Natural killer cell (primary cell): ENCODE measurements around the gene CPSF4. TPM values are rescaled to one million over a fixed set of nuclear protein-coding genes. Genes with fewer than 3 reads are reported as not detected.

Experiments used
- ATAC-seq, 3 donors: fragments of 150-1000 bp in 2 of 3; fragments of 200-7000 bp in 1 of 3; cut with Tn5 transposase; 1 replicate in 1 of 3; 2 replicates in 2 of 3; pipeline ENCODE4 v1.10.0; 2021; ENCODE audit warnings: mild to moderate bottlenecking in 2 of 3, moderate library complexity in 2 of 3
- DNase-seq, 2 donors: peaks; one replicate each; pipeline versions ENCODE4 v3.0.0 to v3.0.0-alpha.2; 2013 to 2021; ENCODE audit warnings: mixed read lengths in 1 of 2
- H3K27ac ChIP-seq: one replicate; pipeline ENCODE4 v1.5.1; 2013; ENCODE audit warnings: mild to moderate bottlenecking, low read length
- H3K27me3 ChIP-seq: one replicate; pipeline ENCODE4 v1.6.1; 2013; ENCODE audit warnings: low read length; ENCODE audit not compliant: control insufficient read depth, insufficient read depth
- H3K36me3 ChIP-seq: one replicate; pipeline ENCODE4 v1.6.1; 2013; ENCODE audit warnings: low read length; ENCODE audit not compliant: control insufficient read depth, insufficient read depth
- H3K4me1 ChIP-seq: one replicate; pipeline ENCODE4 v1.6.1; 2013; ENCODE audit warnings: low read length; ENCODE audit not compliant: control insufficient read depth, insufficient read depth
- H3K4me3 ChIP-seq: one replicate; pipeline ENCODE4 v1.5.1; 2013; ENCODE audit warnings: low read length
- H3K9me3 ChIP-seq: one replicate; pipeline ENCODE4 v1.6.1; 2013; ENCODE audit warnings: low read length; ENCODE audit not compliant: control insufficient read depth, insufficient read depth
- H3K27ac Mint-ChIP-seq, 2 donors: one replicate each; pipeline ENCODE4 v1.8.0; 2022; ENCODE audit warnings: mild to moderate bottlenecking in 2 of 2, mixed read lengths in 2 of 2, moderate library complexity in 1 of 2
- H3K27me3 Mint-ChIP-seq, 2 donors: one replicate each; pipeline ENCODE4 v1.8.0; 2022; ENCODE audit warnings: low read depth in 2 of 2, mixed read lengths in 2 of 2
- H3K36me3 Mint-ChIP-seq: one replicate; pipeline ENCODE4 v1.8.0; 2022; ENCODE audit warnings: mixed read lengths
- H3K4me1 Mint-ChIP-seq, 2 donors: one replicate each; pipeline ENCODE4 v1.8.0; 2022; ENCODE audit warnings: mixed read lengths in 2 of 2
- H3K4me3 Mint-ChIP-seq: one replicate; pipeline ENCODE4 v1.8.0; 2022; ENCODE audit warnings: mild to moderate bottlenecking, moderate library complexity, mixed read lengths
- H3K9me3 Mint-ChIP-seq, 2 donors: one replicate each; pipeline ENCODE4 v1.8.0; 2022; ENCODE audit warnings: mixed read lengths in 2 of 2
- WGBS: methylation state at CpG from one replicate; pipeline ENCODE4 v1.1.7; 2013; ENCODE audit warnings: missing lambda C conversion rate; ENCODE audit not compliant: insufficient coverage; 5-methylcytosine and 5-hydroxymethylcytosine counted together
- intact Hi-C: fragments of 100-400 bp; cut with micrococcal nuclease; formaldehyde crosslinking; loops from one replicate; pipeline ENCODE4 v1.14.2; 2022
- total RNA-seq, 4 donors: library from RNA; stranded (reverse); fragments of 120-200 nt in 1 of 4; gene quantifications; one replicate each; pipeline versions ENCODE4 v1.2.3 to v1.2.4, GENCODE V29; 2013 to 2022
- TF ChIP-seq, protein P1 (sequence below): fragments of 200-600 bp; IDR thresholded peaks from one replicate; pipeline ENCODE4 v1.8.0; 2022; ENCODE audit warnings: antibody characterized with exemption

CPSF4 gene
- total RNA-seq, 3 donors from 2014 or later (not counting 1 experiment from before 2014, with no cell fraction given): 54.0 to 61.6 (median 54.8) TPM

DNA sequence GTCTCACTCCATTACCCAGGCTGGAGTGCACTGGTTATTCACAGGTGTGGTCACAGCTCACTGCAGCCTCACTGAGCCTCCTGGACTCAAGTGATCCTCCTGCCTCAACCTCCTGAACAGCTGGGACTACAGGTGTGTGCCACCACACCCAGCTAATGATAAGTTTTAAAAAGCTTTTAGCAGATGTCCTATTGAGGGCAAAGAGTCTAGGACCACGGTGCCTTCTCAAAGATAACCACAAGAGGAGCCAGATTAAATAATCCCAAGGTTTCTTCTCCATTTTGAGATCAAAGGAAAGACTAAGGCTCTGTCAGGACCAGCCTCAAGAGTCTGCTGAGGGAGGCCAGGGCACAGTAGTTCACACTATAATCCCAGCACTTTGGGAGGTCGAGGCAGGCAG, 22.5 kb downstream of the CPSF4 start:
- Histone ChIP-seq H3K9me3 (no peaks in the 10 kb centered on the region), H3K4me1 (peaks cover 15% of the 10 kb centered on the region), H3K27me3 (no peaks in the 10 kb centered on the region), H3K27ac (no peak overlapping the region), H3K36me3 (peaks cover 38% of the 10 kb centered on the region), H3K4me3 (no peak overlapping the region)
- Mint-ChIP-seq H3K36me3 (no peaks in the 10 kb centered on the region), H3K9me3 (no peaks in the 10 kb centered on the region), H3K27me3 (no peaks in the 10 kb centered on the region), H3K4me1 (peaks cover 34 to 40% of the 10 kb centered on the region in 2 donors), H3K27ac (no peak overlapping the region), H3K4me3 (no peak overlapping the region)
- TF ChIP-seq, protein P1, sequence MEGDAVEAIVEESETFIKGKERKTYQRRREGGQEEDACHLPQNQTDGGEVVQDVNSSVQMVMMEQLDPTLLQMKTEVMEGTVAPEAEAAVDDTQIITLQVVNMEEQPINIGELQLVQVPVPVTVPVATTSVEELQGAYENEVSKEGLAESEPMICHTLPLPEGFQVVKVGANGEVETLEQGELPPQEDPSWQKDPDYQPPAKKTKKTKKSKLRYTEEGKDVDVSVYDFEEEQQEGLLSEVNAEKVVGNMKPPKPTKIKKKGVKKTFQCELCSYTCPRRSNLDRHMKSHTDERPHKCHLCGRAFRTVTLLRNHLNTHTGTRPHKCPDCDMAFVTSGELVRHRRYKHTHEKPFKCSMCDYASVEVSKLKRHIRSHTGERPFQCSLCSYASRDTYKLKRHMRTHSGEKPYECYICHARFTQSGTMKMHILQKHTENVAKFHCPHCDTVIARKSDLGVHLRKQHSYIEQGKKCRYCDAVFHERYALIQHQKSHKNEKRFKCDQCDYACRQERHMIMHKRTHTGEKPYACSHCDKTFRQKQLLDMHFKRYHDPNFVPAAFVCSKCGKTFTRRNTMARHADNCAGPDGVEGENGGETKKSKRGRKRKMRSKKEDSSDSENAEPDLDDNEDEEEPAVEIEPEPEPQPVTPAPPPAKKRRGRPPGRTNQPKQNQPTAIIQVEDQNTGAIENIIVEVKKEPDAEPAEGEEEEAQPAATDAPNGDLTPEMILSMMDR: no peak
- ATAC-seq (no peak), DNase-seq (no peak)
- intact Hi-C loops: no loop called here
- 90% methylated on average over 2 of the region's 2 CpGs for WGBS

DNA sequence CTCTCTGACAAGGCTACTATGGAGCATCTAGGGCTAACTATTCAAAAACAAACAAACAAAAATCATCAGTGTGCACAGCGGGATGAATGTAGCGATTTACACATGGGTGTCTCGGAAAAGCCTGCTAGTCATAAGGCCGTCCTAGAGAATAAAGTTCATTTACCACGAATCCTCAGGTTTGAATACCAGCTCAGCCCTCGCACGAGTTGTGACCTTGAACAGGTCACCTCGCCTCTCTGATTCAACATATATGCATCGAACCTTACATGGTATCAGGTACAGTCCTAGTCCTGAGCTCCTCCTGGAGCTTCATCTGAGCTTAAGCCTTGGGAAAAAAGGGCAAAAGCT, 26.7 kb downstream of the CPSF4 start:
- 11% methylated on average over 9 of the region's 9 CpGs for WGBS
- ATAC-seq (peak in 1 of 3 donors; percentile 0), DNase-seq (no peak)
- peak overlapping the region; percentile 78 for H3K4me3 ChIP-seq
- peak overlapping the region; percentile 96 for H3K4me3 Mint-ChIP-seq
- H3K27ac ChIP-seq: peak overlapping the region; percentile 69
- H3K9me3 ChIP-seq: no peaks in the 10 kb centered on the region
- H3K27me3 Mint-ChIP-seq: no peaks in the 10 kb centered on the region
- peaks cover 22 to 33% of the 10 kb centered on the region in 2 donors for H3K4me1 Mint-ChIP-seq
- H3K36me3 Mint-ChIP-seq: no peaks in the 10 kb centered on the region
- H3K4me1 ChIP-seq: peaks cover 20% of the 10 kb centered on the region
- TF ChIP-seq, protein P1: no peak
- H3K27ac Mint-ChIP-seq: peak overlapping the region; percentile 91 to 98
- no peaks in the 10 kb centered on the region for H3K9me3 Mint-ChIP-seq
- peaks cover 16% of the 10 kb centered on the region for H3K36me3 ChIP-seq
- no peaks in the 10 kb centered on the region for H3K27me3 ChIP-seq
- intact Hi-C loops: no loop called here

DNA sequence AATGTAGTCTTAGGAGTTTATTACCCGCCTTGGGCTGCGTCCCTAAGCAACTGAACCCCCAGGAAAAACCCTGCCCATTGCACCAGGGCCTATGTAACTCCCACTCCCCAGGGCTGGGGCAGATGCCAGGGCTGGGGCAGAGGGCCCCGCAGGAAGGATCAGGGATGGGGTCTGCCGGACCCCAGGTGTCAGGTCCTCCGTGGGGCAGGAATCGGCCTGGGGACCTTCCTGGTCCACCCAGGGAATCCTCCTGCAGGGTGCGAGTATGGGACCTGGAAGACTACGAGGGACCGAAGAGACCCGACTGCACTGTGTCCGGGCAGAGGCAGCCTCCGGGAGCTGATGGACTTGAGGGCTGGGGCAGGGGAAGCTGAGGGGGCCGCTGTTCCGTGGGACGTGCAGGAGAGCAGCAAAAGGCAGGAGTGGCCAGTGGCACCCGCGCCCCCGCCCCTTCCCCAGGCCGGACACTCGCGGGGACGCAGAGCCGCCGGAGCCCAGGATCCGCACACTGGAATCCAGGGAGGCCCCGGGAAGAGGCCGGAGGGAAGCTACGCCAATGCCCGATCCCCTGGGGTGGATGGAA, 29.7 kb downstream of the CPSF4 start:
- Histone ChIP-seq H3K9me3 (no peaks in the 10 kb centered on the region), H3K36me3 (peaks cover 5% of the 10 kb centered on the region), H3K4me3 (no peak overlapping the region), H3K27me3 (no peaks in the 10 kb centered on the region), H3K4me1 (peaks cover 29% of the 10 kb centered on the region), H3K27ac (no peak overlapping the region)
- Mint-ChIP-seq H3K27me3 (no peaks in the 10 kb centered on the region), H3K9me3 (no peaks in the 10 kb centered on the region), H3K27ac (no peak overlapping the region), H3K4me3 (no peak overlapping the region), H3K36me3 (no peaks in the 10 kb centered on the region), H3K4me1 (peaks cover 36 to 37% of the 10 kb centered on the region in 2 donors)
- intact Hi-C loops: no loop called here
- TF ChIP-seq, protein P1: no peak
- ATAC-seq: no peak
- no peak for DNase-seq
- 93% methylated on average over 29 of the region's 29 CpGs for WGBS
